ENCODE data around the gene GNB1L. TPM values are rescaled to one million over a fixed set of nuclear protein-coding genes. Genes with fewer than 3 reads are reported as not detected.

The GNB1L gene
- total and polyA plus RNA-seq, 9 of the 15 experiments (the other 6 are each of a cell fraction or from before 2014, with no cell fraction given), result 0.56 to 50.5 (median 10.2) TPM

GRCh38 chr22:19762568-19763457, 91.9 kb downstream of the GNB1L start (continued):
- TF ChIP-seq ZBTB5 (IDR thresholded peaks at IDR 0.05) (no peak), ZBTB43 (CRISPR knock-in tag; IDR thresholded peaks at IDR 0.05) (no peak), CAMTA2 (CRISPR knock-in tag; conservative IDR thresholded peaks at IDR 0.05) (0 out of 2 replicates have a peak, but pooled peaks have one; percentile 32), ZBTB17 (CRISPR knock-in tag; IDR thresholded peaks at IDR 0.05) (no peak), NFE2 (IDR thresholded peaks at IDR 0.05; ENCODE audit: low read depth) (no peak), STAT6 (CRISPR knock-in tag; IDR thresholded peaks at IDR 0.05) (no peak), E2F8 (IDR thresholded peaks at IDR 0.05; ENCODE audit: low read depth, partially characterized antibody) (no peak), PCBP1 (IDR thresholded peaks at IDR 0.05; ENCODE audit: low read depth, low read length, poor library complexity, severe bottlenecking) (no peak), RBFOX2 (IDR thresholded peaks at IDR 0.05; ENCODE audit: low read depth, low read length) (peak; percentile 47; the same call in 1 of the 2 replicates), SRSF3 (IDR thresholded peaks at IDR 0.05; ENCODE audit: insufficient read depth, low read length) (peak; percentile 1; the same call in 1 of the 2 replicates), BHLHE40 (IDR thresholded peaks at IDR 0.05; ENCODE audit: low read length) (no peak), THAP12 (CRISPR knock-in tag; IDR thresholded peaks at IDR 0.05) (no peak)
